Ectodermal cell (in vitro differentiated cells): Measurements from ENCODE around the gene CKLF.

Source experiments
- H3K27ac ChIP-seq: 2 replicates; pipeline ENCODE4 v1.7.0; 2013; ENCODE audit warnings: mild to moderate bottlenecking, low read depth, low read length; ENCODE audit not compliant: insufficient read depth, poor library complexity, severe bottlenecking
- H3K27me3 ChIP-seq: 2 replicates; pipeline ENCODE4 v1.7.0; 2013; ENCODE audit warnings: mild to moderate bottlenecking, low read length; ENCODE audit not compliant: insufficient read depth, control insufficient read depth, poor library complexity, severe bottlenecking
- H3K36me3 ChIP-seq: one replicate; pipeline ENCODE4 v1.7.0; 2013; ENCODE audit warnings: low read length; ENCODE audit not compliant: control insufficient read depth, insufficient read depth
- H3K4me1 ChIP-seq: one replicate; pipeline ENCODE4 v1.7.0; 2013; ENCODE audit warnings: low read length; ENCODE audit not compliant: control insufficient read depth, insufficient read depth
- H3K4me3 ChIP-seq: 2 replicates; pipeline ENCODE4 v1.7.0; 2013; ENCODE audit warnings: low read depth, low read length, control low read depth; ENCODE audit not compliant: insufficient read depth
- H3K9me3 ChIP-seq: 2 replicates; pipeline ENCODE4 v1.7.0; 2013; ENCODE audit warnings: mild to moderate bottlenecking, low read length, moderate library complexity; ENCODE audit not compliant: control insufficient read depth
- WGBS, 2 experiments: methylation state at CpG; one replicate each; pipeline ENCODE4 v1.1.7; 2013; ENCODE audit warnings: missing lambda C conversion rate in 2 of 2; 5-methylcytosine and 5-hydroxymethylcytosine counted together

CKLF gene

DNA sequence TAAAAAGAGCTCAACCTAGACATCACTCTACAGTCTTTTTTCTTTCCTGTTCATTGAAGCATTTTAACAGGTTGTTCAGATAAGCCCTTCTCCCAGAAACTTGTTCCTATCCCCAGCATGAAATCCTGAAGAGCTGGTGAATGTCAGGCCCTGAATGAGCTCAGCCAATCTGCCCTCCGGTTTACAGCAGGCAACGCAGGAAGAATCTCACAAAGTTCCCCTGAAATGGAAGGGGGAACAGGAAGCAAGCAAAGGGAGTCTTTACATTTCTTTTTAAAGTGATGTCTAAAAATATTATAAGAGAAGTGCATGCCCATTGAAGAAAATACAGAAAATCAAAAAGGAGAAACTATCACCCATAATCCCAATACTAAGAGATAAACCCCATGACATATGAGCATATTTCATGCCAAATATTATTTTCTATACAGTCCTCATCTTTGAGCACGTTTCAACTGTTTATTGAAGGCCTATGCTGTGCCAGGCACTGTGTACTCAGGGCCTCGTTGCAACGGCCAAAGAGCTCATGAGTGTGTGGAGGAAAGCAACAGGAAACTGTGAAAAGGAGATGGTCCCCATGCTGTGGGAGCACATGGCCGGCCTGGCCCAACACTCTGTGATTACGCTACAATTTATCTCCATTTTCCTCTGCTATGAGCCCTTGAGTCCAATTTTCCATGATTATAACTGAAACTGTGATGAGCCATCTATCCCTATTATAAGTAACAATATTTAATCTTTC, 8.2 kb upstream of the CKLF start:
- 93 to 95% methylated on average over 7 of the region's 7 CpGs for WGBS, 2 experiments
- H3K27ac ChIP-seq, result no peak overlapping the region
- no peaks in the 10 kb centered on the region for H3K4me1 ChIP-seq
- no peaks in the 10 kb centered on the region for H3K9me3 ChIP-seq
- H3K4me3 ChIP-seq, result no peak overlapping the region
- no peaks in the 10 kb centered on the region for H3K36me3 ChIP-seq
- H3K27me3 ChIP-seq, result no peaks in the 10 kb centered on the region

DNA sequence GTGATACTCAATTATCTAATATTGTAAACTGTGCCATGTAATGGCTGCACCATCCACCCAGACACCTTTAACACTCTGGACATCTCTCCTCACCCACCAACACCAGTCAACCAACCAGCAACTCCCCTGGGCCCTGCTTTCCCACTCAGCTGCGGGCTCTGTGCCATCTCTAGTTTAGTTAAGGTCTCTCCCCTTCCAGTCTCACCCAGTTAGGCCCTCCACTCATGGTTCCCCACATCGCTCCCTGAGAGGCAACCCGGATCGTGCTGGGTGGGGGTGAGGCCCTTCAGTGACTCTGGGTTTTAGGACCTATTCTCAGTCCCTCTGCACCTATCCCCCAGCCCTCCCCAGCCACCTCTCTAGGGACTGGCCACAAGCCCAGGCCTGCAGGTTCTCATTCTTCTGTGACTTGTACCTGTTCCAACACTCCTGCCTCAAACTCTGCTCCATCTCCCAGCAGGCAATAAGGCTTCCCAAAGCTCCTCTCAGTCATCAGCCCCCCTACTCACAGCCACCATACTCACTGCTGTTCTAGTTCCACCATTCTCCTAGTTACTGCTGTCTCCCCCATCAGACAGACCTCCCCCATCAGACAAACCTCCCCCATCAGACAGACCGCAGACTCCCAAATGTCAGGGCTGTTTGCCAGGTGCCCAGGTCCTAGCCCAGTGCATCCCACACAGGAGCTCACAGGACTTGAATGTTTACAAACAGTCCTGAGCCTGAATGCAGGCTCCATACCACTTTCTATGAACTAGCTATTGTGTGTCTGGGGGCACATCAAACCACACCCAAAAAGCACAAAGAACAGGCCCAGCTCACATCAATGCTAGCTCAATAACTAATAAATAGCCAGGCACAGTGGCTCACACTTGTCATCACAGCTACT, 5.0 kb upstream of the CKLF start:
- Histone ChIP-seq H3K4me1 (no peaks in the 10 kb centered on the region), H3K9me3 (no peaks in the 10 kb centered on the region), H3K36me3 (no peaks in the 10 kb centered on the region), H3K27me3 (peaks cover 4% of the 10 kb centered on the region), H3K4me3 (no peak overlapping the region), H3K27ac (no peak overlapping the region)
- WGBS, 2 experiments, result 93 to 95% methylated on average over 5 of the region's 5 CpGs

DNA sequence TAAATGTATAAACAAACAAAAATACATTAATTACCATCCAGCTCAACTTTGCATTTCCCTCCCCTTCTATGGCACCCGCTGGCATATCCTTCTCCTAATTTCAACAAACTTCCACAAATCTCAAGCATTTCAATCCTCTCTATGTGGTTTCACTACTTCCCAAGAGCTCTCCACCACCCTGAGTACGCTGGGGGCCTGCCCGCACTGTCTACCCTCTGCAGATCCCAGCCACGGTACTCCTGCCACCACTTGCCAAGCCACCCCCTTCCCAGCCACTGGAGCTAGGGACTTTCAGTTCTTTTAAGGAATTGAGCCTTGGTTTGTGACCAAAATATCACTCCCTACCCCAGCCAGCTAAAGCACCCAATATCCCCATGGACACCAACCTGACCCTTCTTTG, 4.3 kb upstream of the CKLF start:
- Histone ChIP-seq H3K27me3 (peaks cover 10% of the 10 kb centered on the region), H3K4me1 (no peaks in the 10 kb centered on the region), H3K27ac (no peak overlapping the region), H3K36me3 (no peaks in the 10 kb centered on the region), H3K9me3 (no peaks in the 10 kb centered on the region), H3K4me3 (no peak overlapping the region)
- 93 to 96% methylated on average over 4 of the region's 4 CpGs for WGBS, 2 experiments

DNA sequence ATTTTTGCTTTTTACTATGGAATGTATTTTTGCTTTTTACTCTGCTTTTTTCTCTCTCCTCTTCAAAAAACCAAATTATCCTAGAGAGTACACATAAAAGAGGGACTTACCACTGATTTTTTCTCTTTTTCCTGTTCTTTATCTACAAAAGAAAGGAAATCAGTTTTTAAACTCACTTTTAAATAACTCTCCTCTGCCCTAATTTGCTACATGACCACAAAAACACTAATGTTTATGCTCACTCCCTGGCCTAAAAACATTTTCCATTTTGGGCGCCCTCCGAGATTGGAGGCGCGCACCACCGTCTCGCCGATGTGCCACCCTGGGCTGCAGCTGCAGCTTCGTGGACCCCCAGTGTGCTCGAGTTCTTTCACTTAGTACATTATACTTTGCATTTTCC, 3.5 kb upstream of the CKLF start:
- Histone ChIP-seq H3K27ac (no peak overlapping the region), H3K36me3 (no peaks in the 10 kb centered on the region), H3K4me1 (no peaks in the 10 kb centered on the region), H3K27me3 (peaks cover 13% of the 10 kb centered on the region), H3K9me3 (no peaks in the 10 kb centered on the region), H3K4me3 (peak overlapping the region; percentile 55)
- WGBS, 2 experiments, result 94 to 97% methylated on average over 9 of the region's 9 CpGs

DNA sequence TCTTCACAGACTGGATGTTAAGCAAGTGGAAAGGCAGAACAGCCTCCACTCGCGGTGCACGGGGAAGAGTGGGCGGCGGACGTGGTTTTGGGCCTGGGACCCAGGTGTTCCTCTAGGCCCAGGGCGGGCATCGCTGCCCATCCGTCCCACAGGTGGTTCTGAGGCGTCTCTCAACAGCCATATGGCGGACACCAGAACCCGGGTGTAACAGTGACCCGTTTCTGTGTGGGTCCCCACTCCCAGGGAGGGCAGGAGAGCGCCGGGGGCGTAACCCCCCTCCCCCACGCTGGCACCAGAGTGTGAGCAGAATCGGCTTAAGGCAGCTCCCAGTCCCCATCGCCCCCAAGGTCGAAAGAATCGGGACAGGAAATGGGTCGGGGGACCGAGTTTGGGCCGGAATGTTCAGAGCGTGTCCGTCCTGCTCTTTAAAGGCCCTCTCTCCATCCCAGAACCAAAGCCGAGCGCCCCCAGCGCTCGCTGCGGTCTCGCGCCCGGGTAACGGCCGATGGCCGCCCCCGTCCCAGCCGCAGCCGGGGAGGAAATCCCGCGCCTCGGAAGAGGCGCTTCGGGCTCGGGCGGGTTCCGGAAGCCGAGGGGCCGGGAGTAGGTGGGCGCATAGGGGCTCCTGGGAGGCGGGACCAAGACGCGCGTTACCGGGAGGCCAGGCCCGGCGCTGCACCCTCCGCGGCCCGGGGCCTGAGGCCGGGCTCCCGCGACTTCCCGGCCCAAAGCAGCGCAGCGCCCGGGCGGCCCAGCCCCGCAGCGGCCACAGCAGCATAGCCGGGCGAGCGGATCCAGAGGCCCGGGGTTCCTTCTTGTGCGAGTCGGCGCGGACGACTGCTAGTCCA, 2.9 kb upstream of the CKLF start, which contains the start of gene TK2:
TK2 (minus strand) TSS at position 839 of the 848 bp plus-strand sequence; CDS start at position 778, 61 bp downstream.
- Histone ChIP-seq H3K9me3 (no peaks in the 10 kb centered on the region), H3K4me3 (peak within 1 kb of the TSS; percentile 55), H3K27me3 (peaks cover 13% of the 10 kb centered on the region), H3K36me3 (no peaks in the 10 kb centered on the region), H3K27ac (no peak within 1 kb of the TSS), H3K4me1 (no peaks in the 10 kb centered on the region)
- WGBS, 2 experiments, result 14% methylated on average over 80 of the region's 80 CpGs

DNA sequence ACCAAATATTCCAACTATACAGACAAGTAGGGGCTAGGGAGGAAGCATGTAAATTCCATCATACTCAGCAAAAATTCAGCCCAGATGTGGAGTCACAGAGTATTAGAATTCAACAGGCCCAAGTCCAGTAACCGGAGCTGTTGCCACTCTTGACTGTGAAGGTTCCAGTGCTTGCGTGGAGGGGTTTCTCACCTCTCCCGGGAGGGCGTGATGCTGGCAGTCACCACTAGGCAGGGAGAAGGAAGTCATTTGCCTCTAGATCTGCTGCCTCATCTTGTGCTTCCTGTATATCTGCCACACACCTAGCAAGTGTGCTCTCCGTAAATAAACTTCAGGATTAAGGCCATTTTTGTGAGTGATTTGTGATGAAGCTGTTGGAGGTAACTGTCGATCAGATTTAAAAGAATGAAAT, 1.0 kb upstream of the CKLF start:
- Histone ChIP-seq H3K9me3 (no peaks in the 10 kb centered on the region), H3K36me3 (no peaks in the 10 kb centered on the region), H3K4me1 (no peaks in the 10 kb centered on the region), H3K27me3 (peaks cover 13% of the 10 kb centered on the region), H3K27ac (no peak overlapping the region), H3K4me3 (no peak overlapping the region)
- WGBS, 2 experiments, result 87 to 91% methylated on average over 6 of the region's 6 CpGs

DNA sequence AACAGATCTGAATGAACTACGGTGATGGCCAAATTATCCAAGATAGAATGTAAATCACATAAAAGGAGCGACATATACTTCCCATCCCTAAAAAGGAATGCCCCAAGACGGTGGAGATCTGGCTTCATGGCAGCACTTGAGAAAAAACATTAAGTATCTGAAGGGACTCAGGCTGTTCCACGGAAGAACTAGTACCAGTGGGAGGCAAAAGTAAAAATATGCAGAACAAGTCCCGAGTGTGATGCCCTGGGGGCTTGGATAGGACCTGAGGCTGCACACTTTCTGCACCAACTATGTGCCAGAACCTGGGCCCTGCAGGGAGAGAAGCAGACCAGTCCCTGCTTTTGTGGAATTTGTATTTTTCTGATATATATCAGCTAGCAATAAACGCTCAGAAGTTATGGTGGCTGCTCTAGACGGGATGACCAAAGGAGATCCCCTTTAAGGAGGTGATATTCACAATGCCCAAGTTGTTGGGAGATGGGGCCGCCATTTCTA, 539 bp upstream of the CKLF start:
- Histone ChIP-seq H3K4me1 (no peaks in the 10 kb centered on the region), H3K27ac (no peak overlapping the region), H3K27me3 (peaks cover 13% of the 10 kb centered on the region), H3K36me3 (no peaks in the 10 kb centered on the region), H3K4me3 (peak overlapping the region; percentile 45), H3K9me3 (no peaks in the 10 kb centered on the region)
- 75 to 77% methylated on average over 8 of the region's 8 CpGs for WGBS, 2 experiments

DNA sequence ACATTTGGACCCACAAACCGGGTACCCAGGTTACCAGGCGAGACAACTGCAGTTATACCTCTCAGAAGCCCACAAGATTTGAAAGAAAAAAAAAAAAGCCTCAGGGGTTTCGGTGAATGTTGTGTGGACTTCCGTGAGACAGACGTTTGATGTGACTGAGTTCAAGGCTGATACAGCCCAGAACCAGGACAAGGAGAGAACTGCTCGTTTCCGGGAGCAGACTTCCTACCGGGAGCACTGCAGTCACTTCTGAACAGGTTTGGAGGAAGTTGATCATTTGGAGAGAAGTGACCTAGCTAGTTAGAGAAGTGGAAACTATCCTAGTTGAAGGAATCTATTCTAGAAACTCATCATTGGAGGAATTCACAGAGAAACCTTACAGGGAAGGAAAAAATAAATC, 847 bp downstream of the CKLF start:
- 90 to 94% methylated on average over 8 of the region's 8 CpGs for WGBS, 2 experiments

DNA sequence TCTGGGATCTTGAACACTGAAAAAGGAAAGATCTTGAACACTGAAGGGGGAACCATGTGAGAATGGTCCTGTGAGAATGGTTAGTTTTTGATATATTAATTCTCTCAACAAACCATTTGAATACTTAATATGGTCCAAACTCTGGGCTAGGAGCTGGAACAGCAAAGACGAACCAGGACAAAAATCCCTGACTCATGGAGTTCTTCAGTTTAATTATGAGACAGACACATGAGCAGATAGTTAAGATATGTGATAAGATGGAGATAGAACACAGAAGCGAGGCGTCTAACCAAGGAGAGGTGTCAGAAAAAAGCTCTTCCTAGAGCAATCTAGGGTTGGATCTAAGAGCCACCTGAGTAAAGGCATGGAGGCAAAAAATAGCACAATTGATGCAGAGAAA, 1.6 kb downstream of the CKLF start:
- Histone ChIP-seq H3K27me3 (peaks cover 13% of the 10 kb centered on the region), H3K4me1 (no peaks in the 10 kb centered on the region), H3K36me3 (no peaks in the 10 kb centered on the region), H3K9me3 (no peaks in the 10 kb centered on the region), H3K27ac (no peak overlapping the region), H3K4me3 (no peak overlapping the region)
- 95% methylated on average over 3 of the region's 3 CpGs for WGBS, 2 experiments

More for the DNA sequence above, 847 bp downstream of the CKLF start:
- Histone ChIP-seq H3K27ac (no peak overlapping the region), H3K4me1 (no peaks in the 10 kb centered on the region), H3K27me3 (peaks cover 13% of the 10 kb centered on the region), H3K4me3 (no peak overlapping the region), H3K36me3 (no peaks in the 10 kb centered on the region), H3K9me3 (no peaks in the 10 kb centered on the region)
